Measurements from ENCODE around the gene NRCAM. TPM values are rescaled to one million over a fixed set of nuclear protein-coding genes. Genes with fewer than 3 reads are reported as not detected.

Gene NRCAM
- total and polyA plus RNA-seq, 2 of the 8 experiments (the other 6 are each of a cell fraction or from before 2014, with no cell fraction given), result 2.7 to 3.8 TPM

GRCh38 chr7:108291791-108292440 is 164.3 kb downstream of the NRCAM start:
- Histone ChIP-seq H2BK12ac (ENCODE audit: low read depth, low read length) (no peak overlapping the region), H3K4me3 (ENCODE audit: extremely low read depth in 1 of 4, insufficient read depth in 2 of 4, low read depth in 3 of 4, low read length in 4 of 4) (no peak overlapping the region), H4K5ac (ENCODE audit: insufficient read length, low read depth, low read length) (no peak overlapping the region), H3K18ac (ENCODE audit: extremely low read depth, low read length) (no peak overlapping the region), H2AFZ (ENCODE audit: low read length) (no peak overlapping the region), H3K27ac (ENCODE audit: low read depth, low read length) (no peak overlapping the region), H3K56ac (replicated peaks; ENCODE audit: insufficient read length, low read depth, low read length) (no peak overlapping the region), H3K79me2 (ENCODE audit: control insufficient read depth in 1 of 2, insufficient read depth in 2 of 2, low read length in 2 of 2) (no peaks in the 10 kb centered on the region), H3K4me1 (replicated peaks in 1 of 4; ENCODE audit: control insufficient read depth in 3 of 4, insufficient read depth in 4 of 4, low read length in 3 of 4) (peaks cover 0 to 5% (median 0%) of the 10 kb centered on the region in 4 experiments; a peak in 1 of 7 replicates), H2AK5ac (ENCODE audit: low read depth, low read length) (no peak overlapping the region), H3K4ac (replicated peaks; ENCODE audit: insufficient read length, low read depth, low read length) (no peak overlapping the region), H3K27me3 (replicated peaks in 1 of 4; ENCODE audit: control insufficient read depth in 3 of 4, extremely low read depth in 1 of 4, insufficient read depth in 3 of 4, low read length in 3 of 4) (no peaks in the 10 kb centered on the region), H4K8ac (ENCODE audit: extremely low read depth, insufficient read depth, low read length) (no peak overlapping the region), H2BK20ac (ENCODE audit: low read length) (no peak overlapping the region), H3K36me3 (ENCODE audit: control insufficient read depth in 2 of 4, insufficient read depth in 4 of 4, low read length in 3 of 4) (no peaks in the 10 kb centered on the region), H3K9ac (replicated peaks in 1 of 4; ENCODE audit: extremely low read depth in 1 of 4, low read depth in 3 of 4, low read length in 3 of 4) (no peak overlapping the region), H2BK15ac (ENCODE audit: low read length) (no peak overlapping the region), H3K9me3 (ENCODE audit: insufficient read depth in 2 of 2, low read depth in 1 of 2, low read length in 1 of 2) (no peaks in the 10 kb centered on the region), H2BK5ac (ENCODE audit: low read depth, low read length) (no peak overlapping the region), H3K4me2 (ENCODE audit: insufficient read depth in 1 of 2, low read depth in 2 of 2, low read length in 2 of 2) (no peak overlapping the region), H3K23ac (ENCODE audit: insufficient read length) (no peak overlapping the region), H4K20me1 (replicated peaks in 1 of 2; ENCODE audit: control insufficient read depth in 1 of 2, insufficient read depth in 2 of 2, low read length in 2 of 2) (no peaks in the 10 kb centered on the region), H3K14ac (ENCODE audit: insufficient read length) (no peak overlapping the region), H4K91ac (replicated peaks; ENCODE audit: insufficient read length, low read length) (no peak overlapping the region), H3K79me1 (ENCODE audit: low read depth, low read length) (no peaks in the 10 kb centered on the region), H2BK120ac (replicated peaks; ENCODE audit: low read depth, low read length) (no peak overlapping the region), H3K23me2 (ENCODE audit: low read depth, low read length) (no peaks in the 10 kb centered on the region)
- FAIRE-seq, result no peak
- TF ChIP-seq E2F6 (IDR thresholded peaks at IDR 0.05), result no peak
- no peak for TF ChIP-seq RAD21 (IDR thresholded peaks at IDR 0.05 in 1 of 2, conservative IDR thresholded peaks at IDR 0.05 in 1 of 2; ENCODE audit: low read depth in 2 of 2, low read length in 2 of 2)
- no peak for TF ChIP-seq ASH2L (IDR thresholded peaks at IDR 0.05; ENCODE audit: low read length)
- CTCF ChIA-PET (ENCODE audit: partially characterized antibody), result interaction anchor here (0.6 to 2.3 kb wide), 3 partner anchors 100 to 176 kb away, joined by 3 to 6 read pairs (median 4); no protein-coding TSS in a partner anchor
- POLR2A ChIA-PET (ENCODE audit: partially characterized antibody), result no interaction called here
- WGBS, 2 experiments (ENCODE audit: extremely low coverage in 1 of 2, insufficient coverage in 1 of 2, insufficient read length in 1 of 2, insufficient replicate concordance in 2 of 2, low coverage in 1 of 2, low lambda C conversion rate in 2 of 2, missing lambda C conversion rate in 1 of 2), result 88% methylated on average over 5 of the region's 5 CpGs; no CpG with 5 or more reads in 1 of the 2 experiments
- DNase-seq (ENCODE audit: low read depth in 1 of 2, low spot score in 2 of 2), result no peak

Data from H1 (cell line).